T-helper 17 cell (primary cell): Measurements from ENCODE around the gene LMX1B. TPM values are rescaled to one million over a fixed set of nuclear protein-coding genes. Genes with fewer than 3 reads are reported as not detected.

Experiments
- ATAC-seq: fragments of 150-1000 bp; cut with Tn5 transposase; 2 replicates; pipeline ENCODE4 v1.10.0; 2021; ENCODE audit warnings: mild to moderate bottlenecking, moderate library complexity
- DNase-seq, 3 donors: peaks; one replicate each; pipeline versions ENCODE4 v3.0.0 to v3.0.0-alpha.2; 2020 to 2021
- H3K9me3 ChIP-seq: one replicate; pipeline ENCODE4 v1.7.0; 2013; ENCODE audit warnings: low read length, mild to moderate bottlenecking; ENCODE audit not compliant: control insufficient read depth, poor library complexity, severe bottlenecking
- H3K27ac Mint-ChIP-seq: one replicate; pipeline ENCODE4 v1.8.0; 2022; ENCODE audit warnings: mild to moderate bottlenecking, moderate library complexity, mixed read lengths
- H3K27me3 Mint-ChIP-seq: one replicate; pipeline ENCODE4 v1.8.0; 2022; ENCODE audit warnings: mixed read lengths
- H3K36me3 Mint-ChIP-seq: one replicate; pipeline ENCODE4 v1.8.0; 2022; ENCODE audit warnings: low read depth, mixed read lengths
- H3K4me1 Mint-ChIP-seq: one replicate; pipeline ENCODE4 v1.8.0; 2022; ENCODE audit warnings: mild to moderate bottlenecking, mixed read lengths
- H3K4me3 Mint-ChIP-seq: one replicate; pipeline ENCODE4 v1.8.0; 2022; ENCODE audit warnings: mild to moderate bottlenecking, moderate library complexity, mixed read lengths
- total RNA-seq, 4 donors: library from RNA in 2 of 4; stranded (reverse) in 2 of 4; gene quantifications; one replicate each; pipeline ENCODE4 v1.2.3 and lab custom pipeline; 2022 to 2026

The LMX1B gene
- total RNA-seq, 2 donors from 2014 or later, result not detected

DNA sequence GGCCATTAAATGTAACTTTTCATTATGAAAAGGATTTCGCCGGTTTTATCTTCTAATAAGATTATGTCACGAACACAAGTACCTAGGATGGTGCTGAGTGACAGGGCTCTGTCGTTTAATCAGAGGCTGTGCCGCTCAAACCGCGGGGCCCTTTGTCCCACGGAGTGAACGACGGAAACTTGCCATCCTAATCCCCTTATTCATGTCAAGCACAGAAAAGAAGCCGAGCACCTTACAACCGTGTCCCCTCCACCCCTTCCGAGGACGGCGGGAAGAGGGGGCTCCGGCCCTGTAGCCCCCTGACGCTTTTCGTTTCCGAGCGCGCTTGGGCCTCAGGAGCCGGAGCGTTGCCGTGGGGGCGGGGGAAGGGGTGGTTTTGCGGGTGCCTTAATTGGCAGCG, 11.2 kb downstream of the LMX1B start:
- Mint-ChIP-seq H3K4me3 (peak overlapping the region; percentile 88), H3K27ac (no peak overlapping the region), H3K4me1 (peaks cover 12% of the 10 kb centered on the region), H3K36me3 (no peaks in the 10 kb centered on the region), H3K27me3 (peaks cover 90% of the 10 kb centered on the region)
- no peak for DNase-seq
- no peak for ATAC-seq
- no peaks in the 10 kb centered on the region for H3K9me3 ChIP-seq

DNA sequence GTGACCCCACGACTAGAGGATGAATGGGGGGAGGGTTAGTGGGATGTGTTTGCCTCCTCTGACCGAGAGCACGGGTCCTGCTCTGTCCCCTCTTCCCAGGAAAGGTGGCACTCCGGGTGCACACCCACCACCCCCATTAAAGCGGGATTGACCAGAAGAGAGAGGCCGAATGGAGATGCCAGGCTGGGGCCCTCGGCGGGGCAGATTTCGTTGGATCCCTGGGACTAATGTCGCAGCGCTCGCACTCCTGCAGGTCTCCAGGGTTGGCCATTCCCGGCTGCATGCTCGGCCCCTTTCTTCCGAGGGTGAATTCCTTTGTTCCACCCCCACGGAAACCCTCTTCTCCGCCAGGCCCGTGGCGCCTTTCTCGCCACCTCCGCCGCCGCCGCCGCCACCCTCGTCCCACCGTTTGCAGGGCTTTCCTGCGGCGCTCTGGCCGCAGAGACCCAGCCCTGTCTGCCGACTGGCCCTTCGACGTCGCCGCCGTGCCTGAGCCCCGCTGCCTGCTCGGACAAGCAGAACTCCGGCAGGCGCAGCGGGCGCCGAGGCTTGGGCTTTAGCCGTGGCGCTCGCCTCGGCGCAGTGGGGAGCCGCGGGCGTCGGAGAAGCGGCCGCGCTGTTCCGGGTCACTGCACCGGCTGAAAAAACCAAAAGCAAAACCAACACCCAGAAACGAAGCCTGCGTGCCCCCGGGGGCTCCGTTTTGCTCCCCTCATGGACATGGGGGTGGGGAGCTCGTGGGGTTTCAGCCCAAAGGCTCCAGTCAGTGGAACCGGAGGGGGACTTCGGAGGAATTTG, 11.8 kb downstream of the LMX1B start:
- ATAC-seq (no peak), DNase-seq (no peak)
- peaks cover 90% of the 10 kb centered on the region for H3K27me3 Mint-ChIP-seq
- peaks cover 12% of the 10 kb centered on the region for H3K4me1 Mint-ChIP-seq
- H3K36me3 Mint-ChIP-seq, result no peaks in the 10 kb centered on the region
- H3K9me3 ChIP-seq, result no peaks in the 10 kb centered on the region
- H3K27ac Mint-ChIP-seq, result no peak overlapping the region
- peak overlapping the region; percentile 88 for H3K4me3 Mint-ChIP-seq

DNA sequence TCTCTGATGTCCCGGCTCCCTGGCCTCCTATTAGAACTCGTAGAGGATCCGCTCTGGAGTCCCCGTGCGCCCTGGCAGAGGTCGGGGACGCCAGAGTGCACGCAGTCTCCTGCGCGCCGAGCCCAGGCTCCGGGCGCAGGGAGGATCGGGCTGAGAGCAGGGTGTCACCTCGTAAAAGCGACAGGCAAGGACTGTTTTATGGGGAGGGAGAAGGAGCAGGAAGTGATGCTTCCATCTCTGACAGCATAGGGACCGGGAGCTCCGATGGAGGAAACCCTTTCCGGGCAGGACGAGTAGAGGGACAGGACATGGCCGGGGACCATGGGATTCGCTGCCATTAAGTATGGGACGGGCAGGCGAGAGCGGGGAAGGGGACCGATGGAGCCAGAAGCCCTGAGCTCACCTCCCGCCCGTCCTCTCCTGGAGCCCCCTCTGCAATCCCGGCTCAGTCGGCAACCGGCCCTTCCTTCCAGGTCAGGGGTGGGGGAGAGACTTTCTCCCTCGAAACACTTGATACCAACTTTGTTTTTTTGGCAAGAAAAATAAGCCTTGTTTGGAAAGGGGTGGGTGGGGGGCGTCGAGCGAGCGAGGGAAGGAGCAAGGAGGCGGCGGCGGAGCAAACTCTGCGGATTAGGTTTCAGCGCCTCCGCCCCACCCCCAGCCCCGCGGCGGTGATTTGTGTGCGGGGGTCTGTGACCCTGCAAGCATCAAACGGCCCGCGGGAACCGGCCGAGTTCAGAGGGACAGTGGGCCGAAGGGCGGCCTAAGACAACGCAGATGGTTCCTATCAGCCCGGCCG, 12.6 kb downstream of the LMX1B start:
- Mint-ChIP-seq H3K36me3 (no peaks in the 10 kb centered on the region), H3K27ac (no peak overlapping the region), H3K4me1 (peaks cover 9% of the 10 kb centered on the region), H3K4me3 (peak overlapping the region; percentile 88), H3K27me3 (peaks cover 85% of the 10 kb centered on the region)
- DNase-seq (no peak), ATAC-seq (no peak)
- no peaks in the 10 kb centered on the region for H3K9me3 ChIP-seq

DNA sequence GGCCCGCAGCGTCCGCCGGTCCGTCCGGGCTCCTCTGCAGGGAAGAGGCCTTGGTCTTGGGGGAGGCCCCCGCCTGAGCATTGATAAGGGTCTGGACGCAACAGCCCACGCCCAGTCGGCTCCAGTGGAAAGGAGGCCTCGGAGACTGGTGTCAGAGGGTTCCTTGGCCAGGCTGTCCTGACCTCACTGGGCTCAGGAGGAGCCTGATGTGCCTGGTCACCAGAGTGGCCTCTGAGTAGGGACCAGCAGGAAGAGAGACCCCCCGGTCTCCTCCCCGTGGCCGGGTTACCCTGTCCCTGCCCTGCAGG, 13.2 kb downstream of the LMX1B start:
- peaks cover 83% of the 10 kb centered on the region for H3K27me3 Mint-ChIP-seq
- peak overlapping the region; percentile 68 for H3K4me3 Mint-ChIP-seq
- H3K27ac Mint-ChIP-seq, result no peak overlapping the region

DNA sequence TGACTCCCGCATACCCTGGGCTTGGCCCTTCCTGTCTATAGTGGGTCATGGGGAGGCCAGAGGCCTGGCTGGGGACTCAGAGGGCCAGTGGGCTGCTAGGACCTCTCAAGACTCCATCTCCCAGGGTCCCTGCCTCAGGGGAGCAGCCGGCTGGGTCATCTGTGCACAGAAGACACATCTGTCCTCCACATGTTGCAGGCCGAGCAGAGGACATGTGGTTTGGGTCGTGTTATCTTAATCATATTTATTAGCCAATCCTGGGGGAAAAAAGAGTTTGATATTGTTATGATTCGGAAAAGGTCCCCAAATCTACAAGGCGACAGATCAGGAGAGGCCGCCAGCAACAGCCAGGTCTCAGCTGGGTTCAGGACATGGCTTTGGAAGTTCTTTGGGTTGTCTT, 14.4 kb downstream of the LMX1B start:
- Mint-ChIP-seq H3K36me3 (peaks cover 3% of the 10 kb centered on the region), H3K4me3 (no peak overlapping the region), H3K27me3 (peaks cover 83% of the 10 kb centered on the region), H3K4me1 (peaks cover 9% of the 10 kb centered on the region), H3K27ac (no peak overlapping the region)
- no peak for DNase-seq
- H3K9me3 ChIP-seq, result no peaks in the 10 kb centered on the region
- ATAC-seq, result no peak

More for the DNA sequence above, 13.2 kb downstream of the LMX1B start:
- peaks cover under 1% of the 10 kb centered on the region for H3K36me3 Mint-ChIP-seq
- peaks cover 9% of the 10 kb centered on the region for H3K4me1 Mint-ChIP-seq
- ATAC-seq, result no peak
- no peaks in the 10 kb centered on the region for H3K9me3 ChIP-seq
- no peak for DNase-seq

DNA sequence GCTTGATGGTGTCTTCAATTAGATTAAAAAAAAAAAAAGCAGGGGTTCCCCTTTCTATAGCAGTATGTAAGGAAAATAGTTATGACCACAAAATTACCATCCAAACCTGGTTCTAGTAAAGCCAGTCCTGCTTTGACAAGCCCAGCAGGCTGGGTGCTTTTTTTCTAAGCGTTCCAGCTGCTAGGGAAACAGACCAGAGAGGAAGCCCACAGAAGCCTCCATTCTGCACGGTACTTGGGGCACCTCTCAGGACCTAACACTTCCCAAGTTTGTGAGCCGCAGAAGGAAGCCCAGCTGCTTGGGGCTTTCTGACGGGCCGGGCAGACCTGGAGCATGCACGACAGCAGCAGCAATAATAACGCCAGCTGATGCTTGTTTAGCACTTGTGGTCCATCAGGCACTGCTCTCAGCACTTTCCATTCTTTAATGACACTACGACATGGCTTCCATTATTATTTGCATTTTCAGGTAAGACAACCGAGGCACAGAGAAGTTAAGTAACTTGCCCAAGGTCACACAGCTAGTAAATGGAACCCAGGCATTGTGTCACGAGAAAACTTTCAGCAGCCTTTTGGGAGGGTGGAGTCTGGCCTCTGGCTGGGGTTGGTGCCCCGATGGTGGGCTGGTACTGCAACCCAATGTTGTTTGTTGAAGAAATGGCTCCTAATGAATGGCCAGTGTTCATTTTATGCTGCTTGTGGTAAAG, 15.4 kb downstream of the LMX1B start:
- peaks cover 83% of the 10 kb centered on the region for H3K27me3 Mint-ChIP-seq
- no peak overlapping the region for H3K4me3 Mint-ChIP-seq
- DNase-seq (no peak), ATAC-seq (no peak)
- H3K4me1 Mint-ChIP-seq, result peaks cover 9% of the 10 kb centered on the region
- H3K27ac Mint-ChIP-seq, result no peak overlapping the region
- peaks cover 3% of the 10 kb centered on the region for H3K36me3 Mint-ChIP-seq
- no peaks in the 10 kb centered on the region for H3K9me3 ChIP-seq

GRCh38 chr9:126630458-126631237, 16.9 kb downstream of the LMX1B start:
- peaks cover 72% of the 10 kb centered on the region for H3K27me3 Mint-ChIP-seq
- peaks cover 8% of the 10 kb centered on the region for H3K4me1 Mint-ChIP-seq
- DNase-seq (no peak), ATAC-seq (no peak)
- peaks cover 3% of the 10 kb centered on the region for H3K36me3 Mint-ChIP-seq
- no peak overlapping the region for H3K27ac Mint-ChIP-seq
- no peak overlapping the region for H3K4me3 Mint-ChIP-seq
- no peaks in the 10 kb centered on the region for H3K9me3 ChIP-seq

DNA sequence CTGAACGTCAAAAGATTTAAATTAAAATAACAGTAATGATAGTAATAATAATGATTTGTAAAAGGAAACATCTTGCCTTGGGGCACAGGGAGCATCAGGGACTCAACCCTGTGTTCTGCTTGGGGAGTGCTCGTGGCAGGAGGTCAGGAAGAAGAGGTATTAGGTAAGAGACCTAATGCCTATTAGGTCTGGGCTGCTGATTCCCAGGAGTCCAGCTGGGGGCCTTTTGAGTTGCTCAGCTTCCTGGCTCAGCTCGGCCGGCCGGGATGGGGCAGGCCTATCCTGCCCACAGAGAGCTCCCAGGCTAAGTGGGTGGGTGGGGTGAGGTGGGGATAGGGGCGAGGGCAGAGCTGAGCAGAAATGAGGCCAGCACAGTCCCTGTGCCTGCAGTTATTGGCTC, 17.5 kb downstream of the LMX1B start:
- peaks cover 3% of the 10 kb centered on the region for H3K4me1 Mint-ChIP-seq
- no peak for DNase-seq

GRCh38 chr9:126633881-126634558, 20.3 kb downstream of the LMX1B start:
- Mint-ChIP-seq H3K36me3 (peaks cover 7% of the 10 kb centered on the region), H3K27ac (no peak overlapping the region), H3K4me3 (no peak overlapping the region), H3K27me3 (peaks cover 68% of the 10 kb centered on the region), H3K4me1 (peaks cover 7% of the 10 kb centered on the region)
- H3K9me3 ChIP-seq, result no peaks in the 10 kb centered on the region
- ATAC-seq (no peak), DNase-seq (no peak)

More for the DNA sequence above, 17.5 kb downstream of the LMX1B start:
- Mint-ChIP-seq H3K27me3 (peaks cover 70% of the 10 kb centered on the region), H3K27ac (no peak overlapping the region), H3K4me3 (no peak overlapping the region), H3K36me3 (peaks cover 3% of the 10 kb centered on the region)
- no peaks in the 10 kb centered on the region for H3K9me3 ChIP-seq
- ATAC-seq, result no peak

DNA sequence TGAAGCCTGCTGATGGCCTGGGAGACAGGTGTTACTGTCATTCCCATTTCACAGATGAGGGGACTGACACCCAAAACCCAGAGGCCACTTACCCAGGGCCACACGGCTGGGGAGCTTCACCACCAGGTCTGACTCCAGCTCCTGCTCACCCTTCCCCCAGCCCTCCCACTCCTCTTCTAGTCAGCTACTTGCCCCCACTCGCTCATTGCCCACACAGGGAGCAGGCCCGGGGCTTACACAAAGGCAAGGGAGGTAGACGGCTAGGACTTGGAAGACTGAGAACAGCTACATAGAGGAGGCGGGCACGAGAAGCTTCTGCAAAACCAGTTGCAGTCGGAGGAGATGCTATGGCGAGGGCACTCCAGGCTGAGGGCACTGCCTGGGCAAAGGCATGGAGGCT, 21.3 kb downstream of the LMX1B start:
- Mint-ChIP-seq H3K4me1 (peaks cover 7% of the 10 kb centered on the region), H3K27me3 (peaks cover 68% of the 10 kb centered on the region), H3K36me3 (peaks cover 7% of the 10 kb centered on the region), H3K4me3 (no peak overlapping the region), H3K27ac (no peak overlapping the region)
- DNase-seq, result no peak
- ATAC-seq, result no peak
- no peaks in the 10 kb centered on the region for H3K9me3 ChIP-seq

- Mint-ChIP-seq H3K4me3 (no peak overlapping the region), H3K27me3 (peaks cover 70% of the 10 kb centered on the region)
- no peaks in the 10 kb centered on the region for H3K9me3 ChIP-seq
These were observed 22.1 kb downstream of the LMX1B start for GRCh38 chr9:126635661-126636439.

More at GRCh38 chr9:126635661-126636439, 22.1 kb downstream of the LMX1B start:
- no peak for DNase-seq
- ATAC-seq, result no peak
- Mint-ChIP-seq H3K36me3 (peaks cover 7% of the 10 kb centered on the region), H3K4me1 (peaks cover 7% of the 10 kb centered on the region), H3K27ac (no peak overlapping the region)
